Mesendoderm (in vitro differentiated cells): Measurements from ENCODE around the gene CORO1C.

ENCODE experiments used
- DNase-seq: peaks from one replicate; pipeline ENCODE4 v3.0.0; 2013
- H2AK5ac ChIP-seq: 2 replicates; pipeline ENCODE4 v1.6.1; 2013; ENCODE audit warnings: low read length, inconsistent platforms
- H2BK120ac ChIP-seq: 2 replicates; pipeline ENCODE4 v1.6.1; 2013; ENCODE audit warnings: low read depth, mild to moderate bottlenecking, low read length, moderate library complexity, mixed read lengths
- H2BK15ac ChIP-seq: replicated peaks from 2 replicates; pipeline ENCODE4 v1.6.1; 2013; ENCODE audit warnings: low read depth, mild to moderate bottlenecking, moderate library complexity
- H2BK5ac ChIP-seq: 2 replicates; pipeline ENCODE4 v1.6.1; 2013; ENCODE audit warnings: low read length, inconsistent platforms
- H3K18ac ChIP-seq: 2 replicates; pipeline ENCODE4 v1.6.1; 2013; ENCODE audit warnings: mild to moderate bottlenecking, low read length, mixed read lengths
- H3K23ac ChIP-seq: one replicate; pipeline ENCODE4 v1.6.1; 2013; ENCODE audit warnings: low read length
- H3K27ac ChIP-seq: 2 replicates; pipeline ENCODE4 v1.5.1; 2013; ENCODE audit warnings: low read depth, mild to moderate bottlenecking, inconsistent platforms, low read length, moderate library complexity
- H3K27me3 ChIP-seq: 2 replicates; pipeline ENCODE4 v1.6.1; 2013; ENCODE audit warnings: low read length, control low read depth, mild to moderate bottlenecking, inconsistent platforms; ENCODE audit not compliant: insufficient read depth, poor library complexity
- H3K36me3 ChIP-seq: 2 replicates; pipeline ENCODE4 v1.6.1; 2013; ENCODE audit warnings: low read length, inconsistent platforms; ENCODE audit not compliant: control insufficient read depth, insufficient read depth
- H3K4ac ChIP-seq: one replicate; pipeline ENCODE4 v1.6.1; 2013; ENCODE audit warnings: low read depth, mild to moderate bottlenecking, low read length, moderate library complexity
- H3K4me1 ChIP-seq: 2 replicates; pipeline ENCODE4 v1.6.1; 2013; ENCODE audit warnings: low read depth, low read length, inconsistent platforms; ENCODE audit not compliant: control insufficient read depth
- H3K4me2 ChIP-seq: 2 replicates; pipeline ENCODE4 v1.6.1; 2013; ENCODE audit warnings: low read length
- H3K4me3 ChIP-seq: 2 replicates; pipeline ENCODE4 v1.5.1; 2013; ENCODE audit warnings: mild to moderate bottlenecking, low read length
- H3K56ac ChIP-seq: one replicate; pipeline ENCODE4 v1.6.1; 2013; ENCODE audit warnings: low read length
- H3K79me1 ChIP-seq: 2 replicates; pipeline ENCODE4 v1.6.1; 2013; ENCODE audit warnings: low read length, inconsistent platforms
- H3K79me2 ChIP-seq: 2 replicates; pipeline ENCODE4 v1.6.1; 2013; ENCODE audit warnings: mild to moderate bottlenecking, low read length; ENCODE audit not compliant: control insufficient read depth, insufficient read depth
- H3K9ac ChIP-seq: 2 replicates; pipeline ENCODE4 v1.6.1; 2013; ENCODE audit warnings: low read length, inconsistent platforms
- H4K5ac ChIP-seq: one replicate; pipeline ENCODE4 v1.6.1; 2013; ENCODE audit warnings: low read length
- H4K8ac ChIP-seq: one replicate; pipeline ENCODE4 v1.6.1; 2013; ENCODE audit warnings: low read depth, mild to moderate bottlenecking, control low read depth, low read length, moderate library complexity
- WGBS: extraction: QIAGEN DNeasy Blood & Tissue Kit; methylation state at CpG from one replicate; pipeline ENCODE4 v1.1.7; 2013; ENCODE audit warnings: low lambda C conversion rate, missing lambda C conversion rate; ENCODE audit not compliant: insufficient coverage; ENCODE audit errors: extremely low coverage; 5-methylcytosine and 5-hydroxymethylcytosine counted together

Gene CORO1C

GRCh38 chr12:108598553-108599250, 132.6 kb downstream of the CORO1C start:
- H3K27me3 ChIP-seq, result no peaks in the 10 kb centered on the region
- H3K4me2 ChIP-seq, result no peak overlapping the region
- no CpG with 5 or more reads among the region's 11 CpGs for WGBS
- no peak overlapping the region for H2BK120ac ChIP-seq
- no peak overlapping the region for H3K27ac ChIP-seq
- H3K36me3 ChIP-seq, result no peaks in the 10 kb centered on the region
- no peak for DNase-seq
- no peak overlapping the region for H3K9ac ChIP-seq
- H3K56ac ChIP-seq, result peak overlapping the region; percentile 56
- no peak overlapping the region for H3K4me3 ChIP-seq
- H4K8ac ChIP-seq, result no peak overlapping the region
- no peak overlapping the region for H2BK5ac ChIP-seq
- no peaks in the 10 kb centered on the region for H3K79me1 ChIP-seq
- no peak overlapping the region for H4K5ac ChIP-seq
- H3K4me1 ChIP-seq, result no peaks in the 10 kb centered on the region
- no peak overlapping the region for H3K18ac ChIP-seq
- no peak overlapping the region for H3K4ac ChIP-seq
- no peaks in the 10 kb centered on the region for H3K79me2 ChIP-seq
- H3K23ac ChIP-seq, result no peak overlapping the region
- H2BK15ac ChIP-seq, result no peak overlapping the region
- no peak overlapping the region for H2AK5ac ChIP-seq

GRCh38 chr12:108597559-108598471, 133.5 kb downstream of the CORO1C start, which contains the start of gene TMEM119:
Gene TMEM119, minus strand, starts transcription at chr12:108598084. Its CDS starts 5,701 bp downstream, at chr12:108592383.
- no peak within 1 kb of the TSS for H2AK5ac ChIP-seq
- H3K79me2 ChIP-seq, result no peaks in the 10 kb centered on the region
- no peak within 1 kb of the TSS for H2BK120ac ChIP-seq
- no peak within 1 kb of the TSS for H3K27ac ChIP-seq
- no peak within 1 kb of the TSS for H3K9ac ChIP-seq
- H4K5ac ChIP-seq, result no peak within 1 kb of the TSS
- peak within 1 kb of the TSS; percentile 56 for H3K56ac ChIP-seq
- H4K8ac ChIP-seq, result no peak within 1 kb of the TSS
- H3K4ac ChIP-seq, result no peak within 1 kb of the TSS
- no peak within 1 kb of the TSS for H2BK15ac ChIP-seq
- no peaks in the 10 kb centered on the region for H3K4me1 ChIP-seq
- H3K4me3 ChIP-seq, result no peak within 1 kb of the TSS
- H3K23ac ChIP-seq, result no peak within 1 kb of the TSS
- no peaks in the 10 kb centered on the region for H3K79me1 ChIP-seq
- H3K27me3 ChIP-seq, result no peaks in the 10 kb centered on the region
- no peak for DNase-seq
- no peaks in the 10 kb centered on the region for H3K36me3 ChIP-seq
- no CpG with 5 or more reads among the region's 27 CpGs for WGBS
- H3K18ac ChIP-seq, result no peak within 1 kb of the TSS
- H2BK5ac ChIP-seq, result no peak within 1 kb of the TSS
- no peak within 1 kb of the TSS for H3K4me2 ChIP-seq

GRCh38 chr12:108596854-108597558, 134.3 kb downstream of the CORO1C start:
- no peak overlapping the region for H2BK120ac ChIP-seq
- no peak overlapping the region for H4K5ac ChIP-seq
- H2BK5ac ChIP-seq, result no peak overlapping the region
- H3K4me3 ChIP-seq, result no peak overlapping the region
- H3K79me2 ChIP-seq, result no peaks in the 10 kb centered on the region
- H3K36me3 ChIP-seq, result no peaks in the 10 kb centered on the region
- H3K23ac ChIP-seq, result no peak overlapping the region
- no peaks in the 10 kb centered on the region for H3K79me1 ChIP-seq
- no peak overlapping the region for H3K56ac ChIP-seq
- DNase-seq, result no peak
- H2AK5ac ChIP-seq, result no peak overlapping the region
- no peak overlapping the region for H3K4ac ChIP-seq
- H3K4me2 ChIP-seq, result no peak overlapping the region
- no CpG with 5 or more reads among the region's 10 CpGs for WGBS
- no peak overlapping the region for H3K18ac ChIP-seq
- no peak overlapping the region for H3K9ac ChIP-seq
- no peaks in the 10 kb centered on the region for H3K27me3 ChIP-seq
- no peak overlapping the region for H2BK15ac ChIP-seq
- no peak overlapping the region for H4K8ac ChIP-seq
- H3K27ac ChIP-seq, result no peak overlapping the region
- no peaks in the 10 kb centered on the region for H3K4me1 ChIP-seq

- no peak overlapping the region for H2BK5ac ChIP-seq
- H3K4ac ChIP-seq, result no peak overlapping the region
- no peak overlapping the region for H4K8ac ChIP-seq
- H2BK15ac ChIP-seq, result no peak overlapping the region
- no peak overlapping the region for H3K4me2 ChIP-seq
- no peak overlapping the region for H4K5ac ChIP-seq
- H3K27me3 ChIP-seq, result no peaks in the 10 kb centered on the region
- H3K18ac ChIP-seq, result no peak overlapping the region
- H3K79me1 ChIP-seq, result no peaks in the 10 kb centered on the region
- no peak overlapping the region for H2BK120ac ChIP-seq
- H3K27ac ChIP-seq, result no peak overlapping the region
- H3K79me2 ChIP-seq, result no peaks in the 10 kb centered on the region
- DNase-seq, result no peak
- H3K36me3 ChIP-seq, result no peaks in the 10 kb centered on the region
- no CpG with 5 or more reads among the region's 17 CpGs for WGBS
- H3K23ac ChIP-seq, result no peak overlapping the region
- H3K4me1 ChIP-seq, result no peaks in the 10 kb centered on the region
- H3K9ac ChIP-seq, result no peak overlapping the region
- no peak overlapping the region for H2AK5ac ChIP-seq
- H3K56ac ChIP-seq, result no peak overlapping the region
- H3K4me3 ChIP-seq, result no peak overlapping the region
These were observed 135.3 kb downstream of the CORO1C start for GRCh38 chr12:108595711-108596647.
